Measurements from ENCODE around the gene UNK. TPM values are rescaled to one million over a fixed set of nuclear protein-coding genes. Genes with fewer than 3 reads are reported as not detected.
"Not testable (repeated sequence)": the region's sequence is repeated elsewhere in the genome, so short reads cannot be mapped to it uniquely, and the experiment has no call there.

Gene UNK
- total RNA-seq, 1 experiment from 2014 or later, result 49.0 TPM

DNA sequence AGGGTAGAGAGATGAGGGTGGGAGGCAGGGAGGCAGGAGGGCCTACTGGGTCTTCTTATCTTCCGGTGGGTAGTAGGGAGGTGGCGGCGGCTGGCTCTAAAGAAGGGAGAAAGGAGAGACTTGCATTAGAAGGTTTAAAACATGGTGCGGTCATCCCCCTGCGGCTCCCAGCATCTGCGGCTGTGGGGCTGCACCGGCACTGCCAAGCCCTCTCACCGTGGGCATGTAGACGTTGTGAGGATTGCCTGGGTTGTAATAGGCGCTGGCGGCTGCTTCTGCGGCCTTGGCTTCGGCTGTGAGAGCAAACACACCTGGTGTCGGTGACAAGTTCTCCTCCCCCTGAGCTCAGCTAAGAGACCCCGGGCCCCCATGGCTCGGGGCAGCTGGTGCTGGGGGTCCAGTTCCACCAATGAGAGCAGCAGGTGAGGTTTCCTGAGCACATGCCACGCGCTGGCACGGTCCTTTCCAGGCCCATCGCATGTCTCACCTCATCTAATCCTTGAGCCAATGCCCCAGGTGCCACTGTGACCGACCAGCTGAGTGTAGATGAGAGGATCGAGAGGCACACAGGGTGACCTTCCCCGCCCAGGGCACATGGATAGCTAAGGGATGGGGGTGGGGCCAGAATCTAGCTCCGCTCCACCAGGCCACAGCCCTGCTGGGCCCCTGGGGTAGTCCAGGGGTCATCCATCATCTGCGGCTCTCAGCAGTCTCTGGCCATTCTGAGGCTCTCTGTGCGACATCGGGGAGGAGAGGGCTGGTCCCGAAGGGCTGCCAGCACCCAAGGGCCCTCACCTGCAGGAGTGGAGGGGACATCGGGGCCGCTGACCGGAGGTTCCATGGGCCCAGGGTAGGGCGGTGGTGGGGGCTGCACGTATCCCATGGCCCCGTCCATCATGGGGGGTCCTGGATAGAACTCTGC is 62.3 kb downstream of the UNK start:
- Histone ChIP-seq H3K27me3 (ENCODE audit: low read length) (no peaks in the 10 kb centered on the region), H3K9me2 (replicated peaks; ENCODE audit: insufficient read depth, low read length) (no peaks in the 10 kb centered on the region), H3K36me3 (ENCODE audit: insufficient read depth, low read length) (peaks cover 4% of the 10 kb centered on the region; the same call in 1 of the 2 replicates), H2AFZ (ENCODE audit: low read length) (no peak overlapping the region), H3K79me2 (ENCODE audit: low read length) (0 out of 2 replicates have a peak, but pooled peaks cover 4% of the 10 kb centered on the region), H3K27ac (ENCODE audit: low read length) (no peak overlapping the region), H3K4me1 (ENCODE audit: low read length) (peaks cover 36% of the 10 kb centered on the region), H3K4me2 (ENCODE audit: low read depth, low read length, poor library complexity, severe bottlenecking) (no peak overlapping the region), H3K9ac (ENCODE audit: low read length) (no peak overlapping the region), H3K4me3 (ENCODE audit: low read length) (no peak overlapping the region), H3K9me3 (ENCODE audit: low read length) (no peaks in the 10 kb centered on the region), H4K20me1 (ENCODE audit: insufficient read depth, low read depth, low read length) (no peaks in the 10 kb centered on the region)
- no peak for DNase-seq

DNA sequence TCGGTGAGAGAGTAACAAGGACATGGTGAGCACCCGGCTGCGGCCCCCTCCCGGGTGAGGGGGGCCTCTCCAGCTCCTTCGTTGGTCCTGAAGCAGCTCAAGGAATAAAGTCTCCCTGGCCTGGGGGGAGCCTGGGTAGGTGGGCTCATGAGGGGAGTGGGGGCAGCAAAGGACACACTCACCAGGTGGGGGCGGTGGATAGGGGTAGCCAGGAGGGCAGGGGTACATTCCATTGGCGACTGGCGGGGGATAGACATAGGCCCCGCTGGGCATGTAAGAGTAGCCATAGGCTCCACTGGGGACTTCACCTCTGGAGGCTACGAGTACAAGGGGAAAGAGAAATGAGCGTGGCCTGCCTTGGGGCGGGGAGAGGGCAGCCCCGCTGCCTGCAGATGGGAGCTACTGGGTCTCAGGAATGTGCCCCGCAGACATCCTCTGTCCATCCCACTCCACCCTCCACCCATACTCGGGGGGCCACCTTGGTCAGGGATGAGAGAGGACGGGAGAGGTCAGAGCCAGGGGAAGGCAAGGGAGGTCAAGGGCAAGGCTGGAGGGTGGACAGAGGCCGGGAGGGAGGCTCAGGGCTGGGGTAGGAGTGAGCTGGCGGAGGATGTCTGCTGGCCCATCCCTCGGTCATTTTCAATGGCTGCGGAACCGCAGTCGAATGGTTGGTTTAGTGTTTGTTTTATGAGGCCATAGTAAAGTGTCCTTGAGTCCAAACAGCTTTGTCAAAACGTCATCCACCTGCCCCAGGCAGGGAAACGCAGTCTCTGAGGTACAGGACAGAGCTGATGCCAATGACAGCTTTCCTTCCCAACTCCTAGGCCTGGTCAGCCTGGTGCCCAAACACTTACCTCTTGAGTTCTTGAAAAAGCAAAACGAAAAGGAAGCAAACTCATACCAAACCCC is 63.3 kb downstream of the UNK start:
- Histone ChIP-seq H3K9me3 (ENCODE audit: low read length) (no peaks in the 10 kb centered on the region), H3K9me2 (replicated peaks; ENCODE audit: insufficient read depth, low read length) (no peaks in the 10 kb centered on the region), H3K36me3 (ENCODE audit: insufficient read depth, low read length) (peaks cover 4% of the 10 kb centered on the region; the same call in 1 of the 2 replicates), H3K27ac (ENCODE audit: low read length) (no peak overlapping the region), H3K9ac (ENCODE audit: low read length) (no peak overlapping the region), H4K20me1 (ENCODE audit: insufficient read depth, low read depth, low read length) (no peaks in the 10 kb centered on the region), H3K4me2 (ENCODE audit: low read depth, low read length, poor library complexity, severe bottlenecking) (no peak overlapping the region), H2AFZ (ENCODE audit: low read length) (no peak overlapping the region), H3K4me3 (ENCODE audit: low read length) (no peak overlapping the region), H3K27me3 (ENCODE audit: low read length) (no peaks in the 10 kb centered on the region), H3K4me1 (ENCODE audit: low read length) (peaks cover 34% of the 10 kb centered on the region), H3K79me2 (ENCODE audit: low read length) (0 out of 2 replicates have a peak, but pooled peaks cover 4% of the 10 kb centered on the region)
- DNase-seq, result no peak

DNA sequence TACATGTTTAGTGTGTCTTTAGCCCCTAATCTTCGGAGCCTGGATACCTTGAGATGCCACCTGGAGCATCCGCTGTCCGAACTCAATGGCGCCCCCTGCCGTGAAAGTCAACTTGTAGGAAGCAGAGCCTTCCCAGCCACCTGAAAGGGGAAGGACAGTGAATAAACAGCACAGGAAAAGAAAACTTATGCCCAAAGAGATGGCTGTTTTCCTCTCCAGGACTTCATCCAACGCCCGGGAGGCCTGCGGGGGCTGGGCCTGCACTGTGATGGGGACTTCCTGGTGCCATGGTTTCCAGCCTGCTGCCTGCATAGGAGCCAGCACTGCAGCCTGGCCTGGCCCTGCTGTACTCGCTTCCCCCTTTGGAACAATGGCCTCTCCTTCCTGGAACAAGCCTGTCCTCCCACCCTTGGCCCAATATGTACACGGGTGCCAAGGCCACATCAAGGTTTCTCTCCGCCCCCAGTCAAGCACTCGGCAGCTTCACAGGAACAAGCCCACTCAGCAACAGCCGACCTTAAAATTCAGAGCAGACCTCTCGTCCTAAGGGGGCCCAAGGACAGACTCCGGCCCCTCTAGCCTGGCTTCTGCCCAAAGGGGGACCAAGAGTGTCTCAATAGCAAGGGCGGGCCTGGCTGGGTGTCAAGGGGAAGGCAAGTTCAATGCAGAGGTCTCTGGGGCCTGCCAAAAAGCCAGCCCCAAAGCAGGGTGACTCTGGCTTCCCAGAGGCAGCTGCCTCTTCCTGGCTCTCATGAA is 64.1 kb downstream of the UNK start:
- H3K4me1 ChIP-seq (ENCODE audit: low read length), result peaks cover 25% of the 10 kb centered on the region
- peak; percentile 94 for DNase-seq
- no peaks in the 10 kb centered on the region for H3K27me3 ChIP-seq (ENCODE audit: low read length)
- H3K4me3 ChIP-seq (ENCODE audit: low read length), result no peak overlapping the region
- no peak overlapping the region for H3K4me2 ChIP-seq (ENCODE audit: low read depth, low read length, poor library complexity, severe bottlenecking)
- peaks cover 4% of the 10 kb centered on the region; the same call in 1 of the 2 replicates for H3K36me3 ChIP-seq (ENCODE audit: insufficient read depth, low read length)
- H4K20me1 ChIP-seq (ENCODE audit: insufficient read depth, low read depth, low read length), result no peaks in the 10 kb centered on the region
- H3K9me2 ChIP-seq (replicated peaks; ENCODE audit: insufficient read depth, low read length), result no peaks in the 10 kb centered on the region
- H3K9ac ChIP-seq (ENCODE audit: low read length), result no peak overlapping the region
- H3K79me2 ChIP-seq (ENCODE audit: low read length), result 0 out of 2 replicates have a peak, but pooled peaks cover 6% of the 10 kb centered on the region
- H2AFZ ChIP-seq (ENCODE audit: low read length), result no peak overlapping the region
- no peaks in the 10 kb centered on the region for H3K9me3 ChIP-seq (ENCODE audit: low read length)
- no peak overlapping the region for H3K27ac ChIP-seq (ENCODE audit: low read length)

DNA sequence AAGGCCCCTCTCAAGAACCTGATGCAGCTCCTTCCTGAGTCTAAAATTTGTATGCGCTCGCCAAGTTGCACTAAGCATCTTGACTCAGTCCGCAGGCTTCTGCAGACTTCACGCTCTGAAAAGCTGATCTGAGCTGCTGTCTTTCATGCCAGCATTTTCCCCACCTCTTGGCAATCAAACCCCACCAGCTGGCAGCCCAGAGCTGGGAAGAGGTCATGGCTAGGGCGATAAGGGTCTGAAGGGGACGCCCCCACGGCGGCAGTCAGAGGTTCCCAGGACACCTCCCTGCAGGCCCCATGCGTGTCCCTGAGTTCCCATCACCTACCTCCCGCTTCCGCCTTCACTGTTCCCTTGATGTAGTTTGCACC is 64.7 kb downstream of the UNK start:
- Histone ChIP-seq H3K9me3 (ENCODE audit: low read length) (no peaks in the 10 kb centered on the region), H3K79me2 (ENCODE audit: low read length) (peaks cover 5% of the 10 kb centered on the region), H4K20me1 (ENCODE audit: insufficient read depth, low read depth, low read length) (no peaks in the 10 kb centered on the region), H3K9ac (ENCODE audit: low read length) (no peak overlapping the region), H3K4me3 (ENCODE audit: low read length) (no peak overlapping the region), H3K9me2 (replicated peaks; ENCODE audit: insufficient read depth, low read length) (no peaks in the 10 kb centered on the region), H2AFZ (ENCODE audit: low read length) (no peak overlapping the region), H3K27ac (ENCODE audit: low read length) (no peak overlapping the region), H3K4me1 (ENCODE audit: low read length) (peaks cover 24% of the 10 kb centered on the region), H3K36me3 (ENCODE audit: insufficient read depth, low read length) (peaks cover 4% of the 10 kb centered on the region; the same call in 1 of the 2 replicates), H3K4me2 (ENCODE audit: low read depth, low read length, poor library complexity, severe bottlenecking) (no peak overlapping the region), H3K27me3 (ENCODE audit: low read length) (no peaks in the 10 kb centered on the region)
- DNase-seq, result no peak

DNA sequence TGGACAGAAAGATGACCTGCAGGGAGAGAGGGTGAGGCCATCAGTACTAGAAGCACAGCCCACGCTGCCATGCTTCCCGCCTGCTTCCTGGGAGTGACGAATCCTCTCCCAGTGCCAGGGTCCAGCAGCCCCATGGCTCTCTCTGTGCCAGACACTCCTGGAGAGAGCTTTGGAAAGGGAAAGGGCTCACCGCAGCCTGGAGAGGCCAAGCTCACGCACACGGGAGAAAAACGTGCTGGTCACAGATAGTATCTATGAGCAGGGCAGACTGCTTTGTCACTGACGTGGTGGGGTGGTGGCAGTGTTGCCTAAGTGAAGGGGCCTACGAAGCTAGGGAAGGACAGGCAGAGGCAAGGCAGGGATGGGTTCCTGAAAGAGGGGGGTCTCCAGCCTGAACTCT is 65.1 kb downstream of the UNK start:
- Histone ChIP-seq H3K79me2 (ENCODE audit: low read length) (peaks cover 10% of the 10 kb centered on the region), H3K27ac (ENCODE audit: low read length) (no peak overlapping the region), H2AFZ (ENCODE audit: low read length) (no peak overlapping the region), H3K9ac (ENCODE audit: low read length) (no peak overlapping the region), H3K4me1 (ENCODE audit: low read length) (peaks cover 24% of the 10 kb centered on the region), H3K36me3 (ENCODE audit: insufficient read depth, low read length) (peaks cover 4% of the 10 kb centered on the region; the same call in 1 of the 2 replicates), H4K20me1 (ENCODE audit: insufficient read depth, low read depth, low read length) (no peaks in the 10 kb centered on the region), H3K27me3 (ENCODE audit: low read length) (no peaks in the 10 kb centered on the region), H3K4me3 (ENCODE audit: low read length) (no peak overlapping the region), H3K4me2 (ENCODE audit: low read depth, low read length, poor library complexity, severe bottlenecking) (no peak overlapping the region), H3K9me3 (ENCODE audit: low read length) (no peaks in the 10 kb centered on the region), H3K9me2 (replicated peaks; ENCODE audit: insufficient read depth, low read length) (no peaks in the 10 kb centered on the region)
- DNase-seq, result no peak

DNA sequence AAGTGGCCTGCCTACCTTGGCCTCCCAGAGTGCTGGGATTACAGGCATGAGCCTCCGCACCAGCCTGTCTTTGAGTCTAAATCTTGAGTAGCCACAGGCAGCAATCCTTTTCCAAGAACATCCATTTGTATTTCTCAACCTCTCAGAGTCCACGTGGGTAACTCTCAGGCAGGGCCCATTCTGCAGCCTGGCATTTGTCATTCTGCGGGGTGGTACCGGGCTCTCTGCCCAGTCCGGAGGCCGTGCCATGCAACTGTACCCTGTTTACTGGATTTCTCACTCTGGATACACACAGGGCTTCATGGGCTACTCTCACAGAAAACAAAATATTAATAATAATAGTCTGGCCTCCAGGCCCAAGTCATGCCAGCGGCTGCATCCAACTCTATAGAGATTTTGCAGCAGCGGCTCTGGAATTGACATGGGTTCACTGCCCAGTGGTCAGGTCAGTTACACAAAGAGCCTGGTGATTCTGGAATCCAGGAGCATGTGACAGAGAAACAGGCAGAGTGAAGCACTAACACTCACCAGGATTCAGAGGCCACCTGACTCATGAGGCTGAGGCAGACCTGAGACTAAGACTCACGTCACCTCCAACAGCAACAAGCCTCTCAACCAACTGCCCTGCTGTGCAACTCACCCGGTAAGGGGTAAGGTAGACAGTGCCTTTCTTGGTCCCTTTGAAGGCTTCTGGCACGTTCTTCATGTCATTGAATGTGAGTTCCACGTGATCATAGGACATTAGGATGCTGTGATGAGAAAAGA is 66.5 kb downstream of the UNK start:
- no peak overlapping the region for H3K4me2 ChIP-seq (ENCODE audit: low read depth, low read length, poor library complexity, severe bottlenecking)
- H3K9me3 ChIP-seq (ENCODE audit: low read length), result no peaks in the 10 kb centered on the region
- no peaks in the 10 kb centered on the region for H3K27me3 ChIP-seq (ENCODE audit: low read length)
- H3K9ac ChIP-seq (ENCODE audit: low read length), result no peak overlapping the region
- peaks cover 4% of the 10 kb centered on the region; the same call in 1 of the 2 replicates for H3K36me3 ChIP-seq (ENCODE audit: insufficient read depth, low read length)
- no peak overlapping the region for H2AFZ ChIP-seq (ENCODE audit: low read length)
- H3K4me1 ChIP-seq (ENCODE audit: low read length), result peaks cover 11% of the 10 kb centered on the region
- DNase-seq, result no peak
- H3K4me3 ChIP-seq (ENCODE audit: low read length), result no peak overlapping the region
- no peaks in the 10 kb centered on the region for H4K20me1 ChIP-seq (ENCODE audit: insufficient read depth, low read depth, low read length)
- H3K9me2 ChIP-seq (replicated peaks; ENCODE audit: insufficient read depth, low read length), result no peaks in the 10 kb centered on the region
- peaks cover 13% of the 10 kb centered on the region for H3K79me2 ChIP-seq (ENCODE audit: low read length)
- no peak overlapping the region for H3K27ac ChIP-seq (ENCODE audit: low read length)

DNA sequence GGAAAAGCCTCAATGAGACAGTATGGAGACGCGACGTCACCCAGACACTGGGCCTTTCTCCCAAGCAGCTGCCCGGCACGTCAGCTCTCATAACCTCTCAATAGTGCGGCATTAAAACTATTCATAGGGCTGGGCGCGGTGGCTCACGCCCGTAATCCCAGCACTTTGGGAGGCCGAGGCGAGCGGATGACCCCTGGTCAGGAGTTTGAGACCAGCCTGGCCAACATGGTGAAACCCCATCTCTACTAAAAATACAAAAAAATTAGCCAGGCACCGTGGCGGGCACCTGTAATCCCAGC is 67.0 kb downstream of the UNK start:
- not testable (repeated sequence) for DNase-seq; H4K20me1 ChIP-seq (ENCODE audit: insufficient read depth, low read depth, low read length); H3K36me3 ChIP-seq (ENCODE audit: insufficient read depth, low read length); H3K27me3 ChIP-seq (ENCODE audit: low read length); H3K4me3 ChIP-seq (ENCODE audit: low read length); H3K9me3 ChIP-seq (ENCODE audit: low read length); H3K9ac ChIP-seq (ENCODE audit: low read length); H2AFZ ChIP-seq (ENCODE audit: low read length); H3K4me2 ChIP-seq (ENCODE audit: low read depth, low read length, poor library complexity, severe bottlenecking); H3K9me2 ChIP-seq (replicated peaks; ENCODE audit: insufficient read depth, low read length); H3K27ac ChIP-seq (ENCODE audit: low read length)
- peaks cover 14% of the 10 kb centered on the region for H3K4me1 ChIP-seq (ENCODE audit: low read length)
- peaks cover 18% of the 10 kb centered on the region for H3K79me2 ChIP-seq (ENCODE audit: low read length)
